ENCODE measurements around the gene STRN3.
"Not testable (repeated sequence)": the region's sequence is repeated elsewhere in the genome, so short reads cannot be mapped to it uniquely, and the experiment has no call there.

- not testable (repeated sequence) for TF ChIP-seq POLR2AphosphoS5 (IDR thresholded peaks at IDR 0.05; ENCODE audit: low read depth, low read length); TAF1 (IDR thresholded peaks at IDR 0.05; ENCODE audit: borderline replicate concordance, low read depth, low read length)
Observed at GRCh38 chr14:31062908-31063307, 36.7 kb upstream of the STRN3 start.
